Placental pericyte (primary cell): Measurements from ENCODE around the gene WDR6. TPM values are rescaled to one million over a fixed set of nuclear protein-coding genes. Genes with fewer than 3 reads are reported as not detected.

Source experiments
- small RNA-seq: library from RNA; depleted of rRNA; stranded (forward); fragments of <200 nt; gene quantifications from one replicate; pipeline ENCODE3, GENCODE V24; 2012; ENCODE audit warnings: low replicate concordance
- total RNA-seq: library from RNA; depleted of rRNA; stranded (reverse); fragments of >200 nt; gene quantifications from 2 replicates; pipeline ENCODE4 v1.2.3, GENCODE V29; 2012

The WDR6 gene
- 89.9 and 94.8 TPM in 2 replicates for total RNA-seq

GRCh38 chr3:49007068-49007770, at the start of gene WDR6:
WDR6 (plus strand) TSS chr3:49007391; CDS start chr3:49007432, 41 bp downstream.

GRCh38 chr3:48989796-48990635, 17.2 kb upstream of the WDR6 start, which contains the start of gene P4HTM:
P4HTM (plus strand) TSS chr3:48990241; CDS start chr3:48990257, 16 bp downstream.

GRCh38 chr3:49017971-49018706, 10.9 kb downstream of the WDR6 start, which contains the start of gene DALRD3:
DALRD3 (minus strand) TSS chr3:49018580; CDS start chr3:49018564, 16 bp downstream.

GRCh38 chr3:49021813-49022687, 14.9 kb downstream of the WDR6 start, which contains the start of gene NDUFAF3:
NDUFAF3 (plus strand) TSS chr3:49022121; CDS start chr3:49022145, 24 bp downstream.

GRCh38 chr3:49028673-49029562, 21.7 kb downstream of the WDR6 start, which contains the start of gene IMPDH2:
IMPDH2 (minus strand) TSS chr3:49029398; CDS start chr3:49029350, 48 bp downstream.

Small RNA genes within 50 kb of the gene (small RNA-seq; reads per million reads assigned to genes)
- 25,771 reads per million, percentile 100 among the genes with 10 or more reads in this experiment for gene MIR191
- gene MIR425, result 1,169 reads per million, percentile 100 among the genes with 10 or more reads in this experiment

Other genes starting within 250 kb of the WDR6 start
- gene PRKAR2A, start 159.5 kb upstream of the WDR6 start, total RNA-seq, result 35.5 and 73.4 TPM in 2 replicates
- gene SLC25A20, start 108.5 kb upstream of the WDR6 start, total RNA-seq, result 17.1 and 18.6 TPM in 2 replicates
- 91.7 and 92.5 TPM in 2 replicates for gene ARIH2, start 88.5 kb upstream of the WDR6 start, total RNA-seq
- gene P4HTM, start 17.1 kb upstream of the WDR6 start, total RNA-seq, result 24.5 and 25.9 TPM in 2 replicates
- gene DALRD3, start 11.2 kb downstream of the WDR6 start, total RNA-seq, result 54.1 and 59.1 TPM in 2 replicates
- gene NDUFAF3, start 14.7 kb downstream of the WDR6 start, total RNA-seq, result 39.4 and 56.9 TPM in 2 replicates
- gene IMPDH2, start 22.0 kb downstream of the WDR6 start, total RNA-seq, result 196 and 272 TPM in 2 replicates
- 139 and 158 TPM in 2 replicates for gene QRICH1, start 86.7 kb downstream of the WDR6 start, total RNA-seq
- 408 and 447 TPM in 2 replicates for gene QARS1, start 97.4 kb downstream of the WDR6 start, total RNA-seq
- gene USP19, start 113.4 kb downstream of the WDR6 start, total RNA-seq, result 44.8 and 56.7 TPM in 2 replicates
- gene LAMB2, start 125.7 kb downstream of the WDR6 start, total RNA-seq, result 303 and 395 TPM in 2 replicates
- gene CCDC71, start 158.9 kb downstream of the WDR6 start, total RNA-seq, result 28.5 and 30.0 TPM in 2 replicates
- 17.8 and 41.6 TPM in 2 replicates for gene KLHDC8B, start 164.2 kb downstream of the WDR6 start, total RNA-seq